Measurements from ENCODE around the gene GPX7.

Gene GPX7

DNA sequence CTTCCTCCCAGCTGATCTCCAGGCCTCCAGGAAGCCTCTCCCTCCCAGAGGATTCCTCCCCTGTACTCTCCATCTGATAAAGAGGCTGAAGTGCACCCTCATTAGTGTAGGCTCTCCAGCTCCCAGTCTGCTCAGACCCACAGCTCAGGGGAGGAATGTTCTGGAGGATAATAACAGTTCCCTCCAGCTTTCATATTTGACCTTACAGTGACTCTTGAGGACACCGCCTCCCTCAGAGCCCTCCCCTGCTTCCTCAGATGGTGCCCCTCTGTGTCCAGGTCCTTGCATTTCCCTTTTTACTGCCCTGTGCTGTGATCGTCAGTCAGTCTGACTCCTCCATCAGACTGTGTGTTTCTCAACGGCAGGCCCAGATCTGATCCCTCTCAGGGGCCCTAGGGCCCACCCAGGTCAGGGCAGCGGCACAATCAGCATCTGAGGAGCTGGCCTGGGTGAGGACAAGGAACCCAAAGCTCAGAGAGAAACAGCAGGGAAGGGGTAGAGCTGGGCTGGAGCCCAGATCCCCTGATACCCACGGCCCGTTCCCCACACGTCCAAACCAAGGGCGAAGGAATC lies 29.7 kb downstream of the GPX7 start:
- no peak for DNase-seq

DNA sequence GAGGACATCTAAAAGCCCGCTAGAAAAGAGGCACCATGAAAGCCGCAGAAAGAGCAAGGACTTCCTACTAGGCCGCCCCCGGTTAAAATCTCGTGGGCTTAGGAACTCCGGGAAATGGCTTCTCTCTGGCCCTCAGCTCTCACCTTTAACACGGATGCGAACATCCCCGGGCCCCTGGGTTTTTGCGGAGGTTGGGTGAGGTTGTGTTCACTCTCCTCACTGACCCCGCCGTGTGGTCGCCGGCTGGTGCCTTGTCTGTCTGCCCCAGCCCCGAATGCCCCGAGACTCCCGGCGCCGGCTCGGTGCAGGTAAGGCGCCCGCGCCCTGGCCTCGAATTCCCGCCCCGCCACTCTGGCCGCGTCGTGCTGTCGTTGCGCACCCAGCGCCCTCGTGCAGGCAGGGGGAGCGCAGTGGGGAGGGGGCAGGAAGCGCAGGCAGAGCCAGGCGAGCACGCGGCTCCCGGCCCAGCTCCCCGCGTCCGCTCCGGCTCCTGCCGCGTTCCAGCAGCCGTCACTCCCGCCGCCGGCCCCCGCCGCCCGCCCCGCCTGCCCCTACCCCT lies 30.6 kb downstream of the GPX7 start, which contains the start of gene SHISAL2A:
Gene SHISAL2A, plus strand, starts transcription at position 437 of the 559 bp plus-strand sequence. CDS start 326 bp downstream, outside the sequence.
- no peak for DNase-seq

DNA sequence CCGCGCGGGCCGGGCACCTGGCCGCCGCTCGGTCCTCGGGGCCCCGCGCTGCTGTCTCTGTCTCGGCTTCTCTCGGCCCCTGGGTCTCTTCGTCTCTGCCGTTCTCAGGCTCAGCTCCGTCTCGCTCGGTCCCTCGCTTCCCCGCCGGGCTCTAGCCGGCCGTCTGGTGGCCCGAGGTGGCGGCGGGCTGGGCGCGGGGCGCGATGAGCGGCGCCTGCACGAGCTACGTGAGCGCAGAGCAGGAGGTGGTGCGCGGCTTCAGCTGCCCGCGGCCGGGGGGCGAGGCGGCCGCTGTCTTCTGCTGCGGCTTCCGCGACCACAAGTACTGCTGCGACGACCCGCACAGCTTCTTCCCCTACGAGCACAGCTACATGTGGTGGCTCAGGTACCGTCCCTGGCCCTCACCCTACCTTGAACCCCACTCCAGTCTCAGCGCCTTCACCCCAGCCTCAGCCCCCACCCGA lies 31.2 kb downstream of the GPX7 start:
- DNase-seq, result no peak

DNA sequence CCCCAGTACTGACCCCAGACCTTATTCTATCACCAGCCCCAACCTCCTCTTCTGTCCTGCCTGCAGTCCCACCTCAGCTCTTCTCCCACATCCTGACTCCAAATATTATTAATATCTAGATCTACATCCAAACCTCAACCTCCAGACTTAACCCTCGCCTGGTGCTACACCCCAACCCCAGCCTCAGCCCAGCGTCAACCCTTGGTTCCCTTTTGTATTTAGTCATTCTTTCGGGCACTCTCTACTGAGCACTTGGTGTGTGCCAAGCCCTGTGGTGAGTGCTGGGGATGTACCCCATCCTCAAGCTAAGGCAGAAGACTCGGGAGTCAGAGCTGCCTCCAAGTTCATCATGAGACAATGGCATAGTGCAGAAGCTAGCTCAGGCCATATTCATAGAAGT lies 31.9 kb downstream of the GPX7 start:
- no peak for DNase-seq

DNA sequence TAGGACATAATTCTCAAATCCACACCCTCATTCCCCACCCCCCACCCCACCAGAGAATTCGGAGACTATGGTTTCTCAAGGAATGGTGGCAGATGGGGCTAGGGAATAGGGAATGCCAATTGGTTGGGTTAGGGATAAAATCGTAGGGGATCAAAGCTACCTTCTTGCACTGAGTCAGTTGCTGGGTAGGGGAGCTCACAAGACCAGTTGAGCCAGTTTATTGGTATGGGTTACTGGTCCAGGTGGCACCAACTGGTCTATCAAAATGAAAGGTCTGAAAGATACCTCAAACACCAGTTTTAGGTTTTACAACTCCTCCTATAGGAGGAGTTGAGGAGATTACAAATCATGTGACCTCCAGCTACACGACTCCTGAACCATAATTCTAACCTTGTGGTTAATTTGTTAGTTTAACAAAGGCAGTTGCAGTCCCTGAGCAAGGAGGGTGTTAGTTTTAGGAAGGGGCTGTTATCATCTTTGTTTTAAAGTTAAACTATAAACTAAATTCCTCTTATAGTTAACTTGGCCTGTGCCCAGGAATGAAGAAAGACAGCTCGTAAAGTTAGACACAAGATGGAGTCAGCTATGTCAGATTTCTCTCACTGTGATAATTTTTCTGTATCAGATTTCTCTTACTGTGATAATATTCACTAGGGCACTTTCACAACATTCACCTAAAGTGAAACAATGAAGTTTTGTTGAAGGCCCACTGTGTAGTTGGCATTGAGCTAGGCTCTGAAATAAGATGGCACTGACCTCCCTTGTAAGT lies 33.3 kb downstream of the GPX7 start:
- DNase-seq, result no peak

DNA sequence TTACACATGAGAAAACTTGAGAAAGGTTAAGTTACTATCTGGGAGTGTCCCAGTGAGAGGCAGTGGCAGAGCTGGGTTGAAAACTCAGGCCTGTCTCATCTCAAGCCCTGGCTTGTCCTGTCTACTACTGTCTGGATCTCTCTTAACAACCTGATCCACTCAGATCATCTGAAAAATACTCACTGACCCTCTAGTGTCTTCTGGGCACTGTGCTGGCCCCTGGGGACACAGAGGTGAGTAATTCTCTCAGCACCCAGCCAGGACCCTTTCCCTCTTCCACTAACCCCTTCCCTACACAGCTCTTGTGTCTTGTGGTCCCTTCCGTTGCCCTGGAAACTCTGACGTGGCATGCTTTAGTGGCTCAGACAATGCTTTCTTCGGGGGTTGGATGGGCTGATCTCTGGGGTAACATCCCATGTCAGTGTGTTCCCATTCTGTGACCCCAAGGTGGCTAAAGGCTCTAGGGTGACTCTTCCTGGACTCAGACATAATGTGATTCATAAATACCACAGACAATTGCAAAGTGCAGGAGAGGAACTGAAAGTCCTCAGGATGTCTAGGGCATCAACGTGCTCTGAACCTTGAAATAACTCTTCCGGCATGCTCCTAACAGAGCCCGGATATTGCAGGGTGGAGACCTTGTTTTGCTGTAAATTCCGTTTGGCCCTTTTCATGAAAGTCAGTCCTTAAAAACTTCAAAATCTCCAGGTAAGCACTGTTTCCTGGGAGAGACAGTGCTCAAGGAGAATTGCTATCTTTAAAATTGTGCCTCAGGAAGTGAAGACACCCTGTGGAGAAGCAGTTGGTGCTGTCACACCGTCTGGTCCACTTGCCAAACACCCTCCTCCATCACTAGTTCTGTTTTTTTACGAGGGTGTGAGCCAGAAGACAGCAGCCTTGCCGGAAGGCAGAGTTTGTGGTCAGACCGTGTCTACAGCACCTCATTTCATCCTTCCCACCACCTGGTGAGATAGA lies 34.8 kb downstream of the GPX7 start:
- no peak for DNase-seq

DNA sequence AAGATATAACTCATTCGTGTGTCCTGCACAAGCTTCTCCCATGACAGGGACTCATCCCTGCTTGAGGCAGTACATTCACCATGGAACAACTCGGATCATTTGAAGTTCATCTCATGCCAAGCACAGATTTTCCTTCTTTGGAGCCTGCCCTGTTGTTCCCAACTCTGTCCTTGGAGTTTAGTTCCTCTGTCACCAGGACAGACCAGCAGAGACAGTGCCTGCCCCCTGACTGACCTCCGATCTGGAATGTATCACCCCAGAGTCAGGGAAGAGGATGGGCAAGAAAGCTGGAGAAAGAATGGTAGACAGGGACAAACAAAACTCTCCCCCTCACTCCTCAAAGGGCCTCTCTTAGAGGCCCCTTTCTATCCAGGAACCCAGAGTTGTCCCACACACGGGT lies 35.8 kb downstream of the GPX7 start:
- no peak for DNase-seq

DNA sequence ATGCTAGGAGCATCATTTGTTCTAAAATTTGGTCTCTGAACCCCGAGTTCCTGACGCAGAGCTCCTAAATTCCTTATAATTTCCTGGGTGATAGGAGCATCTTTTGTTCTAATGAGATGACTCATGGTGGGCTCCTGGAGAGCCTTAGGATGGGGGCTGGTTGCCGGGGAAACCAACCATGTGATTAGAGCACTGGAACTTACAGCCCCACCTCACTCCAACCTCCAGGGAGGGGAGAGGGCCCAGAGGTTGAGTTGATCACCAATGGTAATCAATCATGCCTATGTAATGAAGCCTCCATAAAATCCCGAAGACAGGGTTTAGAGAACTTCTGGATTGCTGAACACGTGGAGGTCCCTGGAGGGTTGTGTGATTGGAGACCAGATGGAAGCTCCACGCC lies 38.5 kb downstream of the GPX7 start:
- no peak for DNase-seq

DNA sequence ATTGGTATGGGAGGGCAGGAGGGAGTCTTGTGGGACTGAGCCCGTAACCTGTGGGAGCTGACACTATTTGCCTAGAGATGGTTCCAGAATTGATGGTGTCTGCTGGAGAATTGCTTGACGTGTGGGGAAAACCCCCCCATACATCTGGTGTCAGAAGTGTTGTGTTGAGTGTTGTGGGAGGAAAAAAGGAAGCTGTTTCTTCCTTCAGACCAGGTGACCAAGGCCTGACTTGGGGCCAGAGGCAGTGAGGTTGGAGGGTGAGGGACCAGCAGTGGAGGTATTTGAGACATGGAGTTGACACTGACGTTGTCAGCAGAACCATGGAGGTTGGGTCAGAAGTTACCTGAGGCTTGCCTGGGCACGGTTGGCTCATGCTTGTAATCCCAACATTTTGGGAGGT lies 39.1 kb downstream of the GPX7 start:
- no peak for DNase-seq

DNA sequence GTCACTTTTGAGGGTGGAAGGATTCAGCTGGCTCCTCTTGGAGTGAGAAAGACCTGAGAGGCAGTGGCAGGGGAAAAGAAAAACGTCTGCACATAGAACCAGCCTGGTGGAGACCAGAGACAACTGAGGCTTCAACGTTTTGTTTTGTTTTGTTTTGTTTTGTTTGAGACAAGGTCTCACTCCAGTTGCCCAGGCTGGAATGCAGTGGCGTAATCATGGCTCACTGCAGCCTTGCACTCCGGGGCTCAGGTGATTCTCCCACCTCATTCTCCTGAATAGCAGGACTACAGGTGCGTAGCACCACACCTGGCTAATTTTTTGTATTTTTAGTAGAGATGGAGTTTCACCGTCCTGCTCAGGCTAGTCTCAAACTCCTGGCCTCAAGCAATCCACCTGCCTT lies 43.1 kb downstream of the GPX7 start:
- DNase-seq, result no peak

DNA sequence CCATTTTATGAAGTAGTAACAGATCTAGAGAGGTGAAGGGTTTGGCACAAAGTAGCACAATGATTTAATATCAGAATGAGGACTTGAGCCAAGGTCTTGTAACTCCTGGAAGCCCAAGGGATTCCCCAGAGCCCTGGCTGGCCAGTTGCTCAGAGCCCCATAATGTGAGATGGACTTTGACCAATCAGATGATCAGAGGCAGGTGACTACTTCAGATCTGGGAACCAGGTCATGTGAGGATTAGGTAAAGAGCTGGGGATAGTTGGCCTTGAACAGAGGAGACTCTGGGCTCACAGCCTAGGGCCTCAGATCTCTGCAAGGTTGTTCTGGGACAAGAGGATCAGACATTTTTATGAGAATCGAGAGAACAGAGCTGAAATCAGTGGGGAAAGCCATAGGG lies 49.7 kb downstream of the GPX7 start:
- DNase-seq, result no peak

DNA sequence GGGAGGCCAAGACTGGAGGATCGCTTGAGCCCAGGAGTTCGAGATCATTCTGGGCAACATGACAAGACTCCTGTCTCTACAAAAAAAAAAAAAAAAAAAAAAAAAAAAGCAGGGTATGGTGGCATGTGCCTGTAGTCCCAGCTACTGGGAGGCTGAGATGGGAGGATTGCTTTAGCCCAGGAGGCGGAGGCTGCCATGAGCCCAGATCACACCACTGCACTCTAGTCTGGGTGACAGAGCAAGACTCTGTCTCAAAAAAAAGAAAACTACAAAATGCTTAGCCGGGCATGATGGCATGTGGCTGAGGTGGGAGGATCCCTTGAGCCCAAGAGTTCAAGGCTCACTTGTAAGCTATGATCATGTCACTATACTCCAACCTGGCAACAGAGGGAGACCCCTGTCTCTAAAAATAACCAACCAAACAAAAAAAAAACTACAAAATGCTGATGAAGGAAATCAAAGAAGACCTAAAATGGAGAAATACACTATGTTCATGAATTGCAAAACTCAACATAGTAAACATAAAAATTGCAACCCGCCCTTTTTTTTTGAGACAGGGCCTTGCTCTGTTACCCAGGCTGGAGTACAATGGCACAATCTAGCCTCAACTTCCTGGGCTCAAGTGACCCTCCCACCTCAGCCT lies 51.2 kb downstream of the GPX7 start:
- DNase-seq, result no peak

DNA sequence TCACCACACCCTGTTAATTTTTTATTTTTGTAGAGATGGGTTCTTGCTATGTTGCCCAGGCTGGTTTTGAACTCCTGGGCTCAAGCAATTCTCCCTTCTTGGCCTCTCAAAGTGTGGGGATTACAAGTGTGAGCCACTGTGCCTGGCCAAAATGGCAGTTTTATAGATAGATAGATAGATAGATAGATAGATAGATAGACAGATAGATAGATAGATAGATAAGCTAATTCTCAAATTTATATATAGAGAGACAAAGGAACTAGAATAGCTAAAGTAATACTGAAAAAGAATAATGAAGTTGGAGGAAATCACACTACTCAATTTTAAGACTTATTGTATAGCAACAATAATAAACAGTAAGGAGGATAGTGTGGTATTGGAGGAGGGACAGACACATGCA lies 51.9 kb downstream of the GPX7 start:
- no peak for DNase-seq

DNA sequence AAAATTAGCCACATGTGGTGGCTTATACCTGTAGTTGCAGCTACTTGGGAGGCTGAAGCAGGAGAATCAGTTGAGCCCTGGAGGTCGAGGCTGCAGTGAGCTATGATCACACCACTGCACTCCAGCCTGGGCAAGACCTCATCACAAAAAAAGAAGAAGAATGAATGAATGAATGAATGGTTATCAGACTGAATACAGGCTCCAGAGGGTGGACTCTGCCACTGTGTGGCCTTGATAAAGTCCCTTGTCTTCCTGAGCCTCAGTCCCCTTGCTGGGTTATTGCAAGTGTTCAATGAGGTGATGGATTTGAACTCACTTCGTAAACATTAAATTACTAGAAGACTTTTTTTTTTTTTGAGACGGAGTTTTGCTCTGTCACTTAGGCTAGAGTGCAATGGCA lies 55.5 kb downstream of the GPX7 start:
- no peak for DNase-seq
